Stimulated activated CD4-positive, alpha-beta T cell treated with anti-CD3 and anti-CD28 coated beads, Interleukin-4, amount 100 ng/mL, for 48 hours (primary cell): ENCODE results near the gene EZH1.
A peak's percentile ranks its signal among the peaks of the same experiment; 100 is the strongest.

Experiments used
- DNase-seq, 2 donors: peaks; one replicate each; pipeline ENCODE4 v3.0.0-alpha.2; 2020; ENCODE audit warnings: low read depth in 2 of 2

EZH1 gene

GRCh38 chr17:42744806-42745617 is at the start of gene EZH1:
Gene EZH1, minus strand, starts transcription at chr17:42745040. Its CDS starts 16,099 bp downstream, at chr17:42728941.
- DNase-seq: peak; percentile 86 to 87

- no peak for DNase-seq
Observed at GRCh38 chr17:42792545-42792944, 47.7 kb upstream of the EZH1 start.

GRCh38 chr17:42791948-42792347 is 47.1 kb upstream of the EZH1 start:
- no peak for DNase-seq

- DNase-seq: no peak
Observed at GRCh38 chr17:42787266-42787665, 42.4 kb upstream of the EZH1 start.

- no peak for DNase-seq
Observed at GRCh38 chr17:42784811-42785592, 40.2 kb upstream of the EZH1 start.

- no peak for DNase-seq
Observed at GRCh38 chr17:42784409-42784808, 39.6 kb upstream of the EZH1 start.

GRCh38 chr17:42783791-42784138 is 38.9 kb upstream of the EZH1 start:
- no peak for DNase-seq

GRCh38 chr17:42783062-42783790 is 38.4 kb upstream of the EZH1 start:
- DNase-seq: no peak

GRCh38 chr17:42782166-42783061 is 37.6 kb upstream of the EZH1 start:
- no peak for DNase-seq

- DNase-seq: no peak
Observed at GRCh38 chr17:42781639-42782165, 36.9 kb upstream of the EZH1 start.

- no peak for DNase-seq
Observed at GRCh38 chr17:42780851-42781638, 36.2 kb upstream of the EZH1 start.

GRCh38 chr17:42779936-42780850 is 35.4 kb upstream of the EZH1 start, which contains the start of gene WNK4:
Gene WNK4, plus strand, starts transcription at chr17:42780610. Its CDS starts 89 bp downstream, at chr17:42780699.
- DNase-seq: no peak

GRCh38 chr17:42779304-42779935 is 34.6 kb upstream of the EZH1 start:
- no peak for DNase-seq

- DNase-seq: no peak
Observed at GRCh38 chr17:42778570-42778969, 33.7 kb upstream of the EZH1 start.

GRCh38 chr17:42775534-42776098 is 30.8 kb upstream of the EZH1 start:
- DNase-seq: no peak

- DNase-seq: no peak
Observed at GRCh38 chr17:42774066-42774745, 29.4 kb upstream of the EZH1 start.

- peak; percentile 59 to 68 for DNase-seq
Observed at GRCh38 chr17:42773290-42774035, 28.6 kb upstream of the EZH1 start, which contains the start of gene VPS25. Gene VPS25, plus strand, starts transcription at chr17:42773449. Its CDS starts 27 bp downstream, at chr17:42773476.
